ENCODE results near the gene SOHLH1. TPM values are rescaled to one million over a fixed set of nuclear protein-coding genes. Genes with fewer than 3 reads are reported as not detected.

Gene SOHLH1
- total and polyA plus RNA-seq, 4 donors = not detected

- H3K27me3 ChIP-seq (ENCODE audit: control insufficient read depth in 3 of 3, insufficient read depth in 3 of 3, low read length in 2 of 3) = peaks cover 0 to 7% (median 0%) of the 10 kb centered on the region in 3 donors
- H3K9ac ChIP-seq (ENCODE audit: insufficient read depth in 1 of 2, low read length in 2 of 2) = no peak overlapping the region
- no peaks in the 10 kb centered on the region for H3K4me1 ChIP-seq (ENCODE audit: control insufficient read depth in 5 of 5, insufficient read depth in 5 of 5, low read length in 5 of 5)
- no peak for DNase-seq
- ATAC-seq (ENCODE audit: insufficient read depth, low FRiP score) = no peak
- H3K27ac ChIP-seq (ENCODE audit: low read depth in 1 of 2, low read length in 1 of 2) = no peak overlapping the region
- peaks cover 0 to 2% (median 0%) of the 10 kb centered on the region in 4 donors for H3K9me3 ChIP-seq (ENCODE audit: control insufficient read depth in 4 of 4, insufficient read depth in 3 of 4, low read length in 3 of 4)
- 74 to 84% methylated on average over 25 of the region's 25 CpGs for WGBS, 2 donors
- H3K36me3 ChIP-seq (ENCODE audit: control insufficient read depth in 4 of 4, insufficient read depth in 4 of 4, low read length in 4 of 4) = no peaks in the 10 kb centered on the region
- no peak overlapping the region for H3K4me3 ChIP-seq
- TF ChIP-seq, protein P1, sequence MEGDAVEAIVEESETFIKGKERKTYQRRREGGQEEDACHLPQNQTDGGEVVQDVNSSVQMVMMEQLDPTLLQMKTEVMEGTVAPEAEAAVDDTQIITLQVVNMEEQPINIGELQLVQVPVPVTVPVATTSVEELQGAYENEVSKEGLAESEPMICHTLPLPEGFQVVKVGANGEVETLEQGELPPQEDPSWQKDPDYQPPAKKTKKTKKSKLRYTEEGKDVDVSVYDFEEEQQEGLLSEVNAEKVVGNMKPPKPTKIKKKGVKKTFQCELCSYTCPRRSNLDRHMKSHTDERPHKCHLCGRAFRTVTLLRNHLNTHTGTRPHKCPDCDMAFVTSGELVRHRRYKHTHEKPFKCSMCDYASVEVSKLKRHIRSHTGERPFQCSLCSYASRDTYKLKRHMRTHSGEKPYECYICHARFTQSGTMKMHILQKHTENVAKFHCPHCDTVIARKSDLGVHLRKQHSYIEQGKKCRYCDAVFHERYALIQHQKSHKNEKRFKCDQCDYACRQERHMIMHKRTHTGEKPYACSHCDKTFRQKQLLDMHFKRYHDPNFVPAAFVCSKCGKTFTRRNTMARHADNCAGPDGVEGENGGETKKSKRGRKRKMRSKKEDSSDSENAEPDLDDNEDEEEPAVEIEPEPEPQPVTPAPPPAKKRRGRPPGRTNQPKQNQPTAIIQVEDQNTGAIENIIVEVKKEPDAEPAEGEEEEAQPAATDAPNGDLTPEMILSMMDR (IDR thresholded peaks at IDR 0.05; ENCODE audit: control extremely low read depth, extremely low read depth) = no peak
Measured at GRCh38 chr9:135743546-135744332, 44.5 kb upstream of the SOHLH1 start.

- H3K4me1 ChIP-seq (ENCODE audit: control insufficient read depth in 5 of 5, insufficient read depth in 5 of 5, low read length in 5 of 5) = no peaks in the 10 kb centered on the region
- no peak overlapping the region for H3K4me3 ChIP-seq
- DNase-seq = no peak
- TF ChIP-seq, protein P1 (IDR thresholded peaks at IDR 0.05; ENCODE audit: control extremely low read depth, extremely low read depth) = no peak
- peaks cover 0 to 7% (median 0%) of the 10 kb centered on the region in 3 donors for H3K27me3 ChIP-seq (ENCODE audit: control insufficient read depth in 3 of 3, insufficient read depth in 3 of 3, low read length in 2 of 3)
- 72 to 81% methylated on average over 14 of the region's 14 CpGs for WGBS, 2 donors
- H3K36me3 ChIP-seq (ENCODE audit: control insufficient read depth in 4 of 4, insufficient read depth in 4 of 4, low read length in 4 of 4) = no peaks in the 10 kb centered on the region
- H3K27ac ChIP-seq (ENCODE audit: low read depth in 1 of 2, low read length in 1 of 2) = no peak overlapping the region
- no peak overlapping the region for H3K9ac ChIP-seq (ENCODE audit: insufficient read depth in 1 of 2, low read length in 2 of 2)
- H3K9me3 ChIP-seq (ENCODE audit: control insufficient read depth in 4 of 4, insufficient read depth in 3 of 4, low read length in 3 of 4) = peaks cover 0 to 2% (median 0%) of the 10 kb centered on the region in 4 donors
- no peak for ATAC-seq (ENCODE audit: insufficient read depth, low FRiP score)
Measured at GRCh38 chr9:135743021-135743420, 43.7 kb upstream of the SOHLH1 start.

GRCh38 chr9:135741276-135742219, 42.3 kb upstream of the SOHLH1 start:
- Histone ChIP-seq H3K4me1 (ENCODE audit: control insufficient read depth in 5 of 5, insufficient read depth in 5 of 5, low read length in 5 of 5) (no peaks in the 10 kb centered on the region), H3K9me3 (ENCODE audit: control insufficient read depth in 4 of 4, insufficient read depth in 3 of 4, low read length in 3 of 4) (peaks cover 0 to 2% (median 0%) of the 10 kb centered on the region in 4 donors), H3K36me3 (ENCODE audit: control insufficient read depth in 4 of 4, insufficient read depth in 4 of 4, low read length in 4 of 4) (no peaks in the 10 kb centered on the region), H3K4me3 (no peak overlapping the region), H3K27ac (ENCODE audit: low read depth in 1 of 2, low read length in 1 of 2) (no peak overlapping the region), H3K9ac (ENCODE audit: insufficient read depth in 1 of 2, low read length in 2 of 2) (no peak overlapping the region), H3K27me3 (ENCODE audit: control insufficient read depth in 3 of 3, insufficient read depth in 3 of 3, low read length in 2 of 3) (peaks cover 0 to 17% (median 2%) of the 10 kb centered on the region in 3 donors)
- ATAC-seq (ENCODE audit: insufficient read depth, low FRiP score) (no peak), DNase-seq (no peak)
- WGBS, 2 donors = 71 to 76% methylated on average over 24 of the region's 24 CpGs
- TF ChIP-seq, protein P1 (IDR thresholded peaks at IDR 0.05; ENCODE audit: control extremely low read depth, extremely low read depth) = no peak

All from lung (tissue), 12 donors.